ENCODE measurements around the gene FILIP1.
A peak's percentile ranks its signal among the peaks of the same experiment; 100 is the strongest.

FILIP1 gene

DNA sequence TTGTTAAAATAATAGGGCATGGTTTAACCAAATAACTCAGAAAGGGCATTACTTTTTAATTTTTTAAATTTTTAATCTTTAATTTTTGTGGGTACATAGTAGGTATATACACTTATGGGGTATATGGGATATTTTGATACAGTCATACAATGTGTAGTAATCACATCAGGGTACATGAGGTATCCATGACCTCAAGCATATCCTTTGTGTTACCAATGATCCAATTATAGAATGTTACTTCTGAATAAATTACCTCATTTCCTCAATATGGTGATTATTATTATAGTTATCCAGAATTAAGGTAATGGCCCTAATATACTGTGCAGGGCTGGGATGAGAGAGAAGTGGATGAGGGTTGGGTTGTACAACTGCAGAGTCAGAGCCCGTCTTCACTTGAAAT is 163.9 kb downstream of the FILIP1 start:
- no peak for DNase-seq

DNA sequence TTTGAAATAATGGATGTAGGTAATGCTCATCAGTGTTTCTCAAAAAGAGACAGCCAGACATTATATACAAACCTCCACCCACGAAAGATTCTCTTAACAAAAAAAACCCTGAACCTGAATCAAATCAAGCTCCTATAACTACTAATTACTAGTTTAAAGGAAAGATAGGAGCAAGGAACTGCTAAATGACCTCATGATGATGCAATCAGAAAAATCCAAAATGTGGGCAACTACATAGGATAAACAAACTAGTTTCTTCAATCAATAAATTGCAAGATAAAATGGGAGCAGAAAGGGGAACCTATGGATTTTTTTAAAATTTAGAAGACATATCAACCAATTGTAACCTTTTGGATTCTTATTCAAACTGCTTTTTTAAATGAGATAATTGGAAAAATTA is 165.8 kb downstream of the FILIP1 start:
- no peak for DNase-seq

DNA sequence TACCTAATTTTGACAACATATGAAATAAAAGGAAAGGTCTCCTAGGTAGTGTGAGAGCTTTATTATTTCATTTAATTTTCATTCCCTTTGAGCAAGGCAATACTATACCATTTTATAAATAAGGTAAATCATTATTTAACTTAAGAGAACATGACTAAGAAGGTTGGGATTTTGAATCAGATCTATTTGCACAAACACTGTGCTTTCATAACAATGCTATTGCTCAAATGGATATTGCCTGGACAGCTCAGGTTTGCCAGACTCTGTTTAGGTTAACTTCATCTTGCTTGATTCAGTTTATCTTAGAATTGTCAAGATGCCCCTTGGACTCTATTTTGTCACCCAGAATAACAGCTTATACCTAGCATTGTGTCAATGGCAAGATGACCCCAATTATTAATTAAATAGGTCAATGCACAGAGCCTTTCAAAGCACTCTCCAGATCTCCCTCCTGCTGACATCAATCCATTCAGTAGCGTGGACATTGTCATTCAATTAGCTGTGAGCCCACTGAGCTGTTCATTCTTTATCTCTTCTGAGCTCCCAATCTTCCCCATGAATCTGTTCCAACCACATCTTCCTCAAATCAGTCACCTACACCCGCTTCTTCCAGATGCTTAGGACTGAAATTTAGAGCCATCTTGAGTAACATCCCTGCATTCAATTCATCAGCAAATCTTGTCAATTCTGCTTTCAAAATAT is 166.9 kb downstream of the FILIP1 start:
- DNase-seq = no peak

DNA sequence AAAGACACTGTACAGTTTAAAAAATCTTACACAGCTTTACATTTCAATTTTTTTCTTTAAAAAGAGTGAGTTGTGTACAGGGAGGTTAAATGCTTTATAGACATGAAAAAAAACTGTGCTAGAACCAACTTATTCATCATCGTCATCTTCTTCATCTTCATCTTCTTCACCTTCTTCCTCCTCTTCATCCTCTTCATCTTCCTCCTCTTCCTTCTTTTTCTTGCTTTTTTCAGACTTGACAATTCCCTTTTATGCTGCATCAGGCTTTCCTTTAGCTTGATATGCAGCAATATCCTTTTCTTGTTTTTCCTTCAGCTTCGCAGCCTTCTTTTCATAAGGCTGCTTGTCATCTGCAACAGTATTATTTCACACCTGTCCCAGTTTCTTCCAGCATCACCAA is 174.7 kb downstream of the FILIP1 start:
- DNase-seq = no peak

DNA sequence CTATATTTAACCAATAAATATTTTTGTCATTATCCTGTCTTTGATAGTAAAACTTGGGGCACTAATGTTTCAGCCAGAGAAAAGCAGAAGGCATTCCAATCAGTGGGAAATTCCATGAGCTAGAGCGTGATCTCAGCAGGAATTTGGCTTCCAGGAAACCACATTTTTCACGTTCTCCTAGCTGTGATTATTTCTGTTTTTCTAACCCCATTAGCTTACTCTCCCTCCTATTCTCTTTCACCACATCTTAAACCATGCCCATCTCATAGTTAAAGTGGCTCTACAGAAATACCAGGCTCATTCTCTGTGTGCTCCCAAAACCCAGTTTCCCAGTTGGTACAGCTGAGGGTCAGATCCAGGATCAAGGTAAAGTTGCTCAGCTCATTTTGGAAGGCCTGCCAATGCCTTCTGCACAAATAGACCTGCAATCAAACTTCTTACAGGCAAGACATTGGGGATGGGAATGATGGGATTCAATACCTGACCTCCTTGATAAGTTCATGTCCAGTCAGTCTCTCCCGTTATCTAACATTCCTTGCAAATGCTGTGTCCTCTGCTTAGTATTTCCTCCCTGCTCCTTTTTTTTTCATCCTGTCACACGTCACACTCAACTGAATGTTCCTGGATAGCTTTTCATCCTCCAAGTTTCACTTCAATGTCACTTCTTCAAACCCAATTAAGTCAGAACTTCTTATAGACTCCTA is 175.9 kb downstream of the FILIP1 start:
- DNase-seq = no peak

DNA sequence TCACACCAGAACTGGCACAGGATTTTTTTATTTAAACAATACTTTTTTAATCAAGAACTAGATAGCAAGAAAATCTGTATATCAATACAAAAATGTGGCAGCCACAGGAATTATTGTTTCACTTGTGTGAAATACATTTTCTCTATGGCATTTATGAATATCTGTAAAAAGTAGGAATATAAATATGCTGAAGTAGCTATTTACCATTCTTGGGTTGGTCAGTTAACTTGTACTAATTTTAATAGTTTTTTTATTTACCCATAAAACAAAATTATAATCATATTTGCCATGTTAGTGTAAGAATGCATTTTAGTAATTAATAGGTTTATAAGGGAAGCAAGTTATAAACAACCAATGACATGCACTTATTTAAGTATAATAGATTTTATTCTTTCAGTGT is 177.6 kb downstream of the FILIP1 start:
- no peak for DNase-seq

DNA sequence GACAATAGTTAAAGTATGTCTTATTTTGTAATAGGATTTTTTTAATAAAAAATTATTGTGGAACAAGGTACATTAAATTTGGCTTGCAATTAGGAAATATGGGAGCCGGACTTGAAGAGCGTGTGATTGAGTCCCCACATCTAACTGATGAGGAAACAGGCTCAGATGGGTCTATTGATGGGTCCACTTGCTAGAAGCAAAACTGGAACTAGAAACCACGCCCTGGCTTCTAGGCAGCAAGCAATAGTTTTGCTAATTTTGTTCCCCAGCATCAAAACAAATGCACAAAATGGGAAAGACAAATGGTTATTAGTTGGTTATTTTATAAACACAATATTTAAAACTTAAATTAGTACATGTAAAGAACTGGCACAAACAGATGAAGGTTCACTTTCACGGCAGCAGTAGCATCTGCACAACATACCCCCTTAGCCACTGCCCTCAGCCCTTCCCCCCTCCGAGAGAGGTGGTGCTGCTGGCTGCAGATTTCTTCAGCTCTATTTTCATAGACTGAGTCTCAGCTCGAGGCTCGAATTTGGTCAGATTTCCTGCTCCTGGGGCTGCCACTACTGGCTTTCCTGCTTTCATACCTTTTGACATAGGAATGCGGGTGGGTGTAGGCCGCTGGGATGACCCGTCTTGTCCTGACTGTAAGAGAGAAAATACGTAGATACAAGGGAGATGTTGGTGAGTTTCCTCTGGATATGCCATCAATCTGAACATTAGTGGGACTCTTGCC is 185.2 kb downstream of the FILIP1 start:
- DNase-seq = no peak

DNA sequence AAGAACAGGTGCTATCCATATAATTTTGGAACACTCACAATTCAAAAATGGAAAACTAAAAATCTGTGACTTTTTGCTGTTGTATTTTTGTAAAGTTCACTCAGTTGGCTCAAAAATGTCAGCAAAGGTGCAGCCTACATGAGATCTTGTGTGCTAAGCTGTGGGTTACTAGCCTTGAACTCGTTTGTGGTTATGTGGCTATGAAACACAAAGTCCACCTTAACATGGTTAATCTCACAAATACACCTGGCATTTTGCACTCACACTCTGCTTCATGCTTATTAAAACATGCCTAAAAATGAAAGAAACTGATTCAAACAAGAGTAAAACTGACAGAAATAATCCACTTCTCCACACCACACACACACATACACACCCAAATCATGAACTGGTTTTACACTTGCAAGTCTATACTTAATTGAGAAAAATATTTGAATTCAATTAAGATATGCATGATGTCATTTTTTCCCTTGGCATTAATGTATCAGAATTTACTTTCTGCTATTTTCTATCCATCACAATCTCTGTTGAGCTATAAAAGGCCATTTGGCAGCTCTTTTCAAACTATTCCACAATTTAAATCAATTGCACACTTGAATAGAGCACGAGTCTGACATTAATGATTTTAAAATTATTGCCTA is 186.1 kb downstream of the FILIP1 start:
- no peak for DNase-seq

DNA sequence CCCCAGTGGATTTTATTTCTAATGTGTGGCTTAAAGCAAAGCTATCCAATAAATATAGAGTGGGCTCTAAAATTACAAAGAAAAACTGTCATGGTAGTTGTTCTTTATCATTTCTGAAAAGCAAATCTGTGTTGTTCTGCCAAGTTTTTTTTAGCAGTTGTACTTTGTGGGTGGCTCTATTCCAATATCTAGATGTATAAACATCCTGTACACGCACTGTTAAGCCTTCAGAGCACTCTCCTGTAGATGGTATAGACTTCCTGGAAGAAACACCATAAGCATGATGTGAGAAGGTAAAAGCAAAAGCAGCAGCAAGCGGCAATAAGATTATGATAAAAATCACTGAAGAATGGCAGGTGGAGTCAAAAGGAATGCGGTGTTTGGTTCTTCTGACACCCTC is 187.5 kb downstream of the FILIP1 start:
- DNase-seq = no peak

DNA sequence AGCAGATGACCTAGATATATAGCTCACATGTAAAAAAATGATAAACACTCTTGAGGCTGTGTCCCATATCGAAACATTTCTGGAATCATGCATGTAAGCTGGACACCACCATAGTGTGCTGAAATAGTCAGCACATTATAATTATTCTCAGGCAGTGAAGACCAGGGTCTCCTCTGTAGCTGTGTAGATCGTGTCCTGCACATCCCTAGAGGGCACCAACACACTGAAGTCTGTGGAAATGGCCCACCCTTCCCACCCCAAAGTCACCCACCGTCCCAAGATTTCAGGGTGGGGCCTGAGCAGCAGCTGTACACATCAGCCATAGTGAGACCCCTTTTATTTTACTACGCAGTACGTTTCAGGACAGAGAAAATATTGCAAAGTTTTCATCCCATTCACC is 188.0 kb downstream of the FILIP1 start:
- no peak for DNase-seq

DNA sequence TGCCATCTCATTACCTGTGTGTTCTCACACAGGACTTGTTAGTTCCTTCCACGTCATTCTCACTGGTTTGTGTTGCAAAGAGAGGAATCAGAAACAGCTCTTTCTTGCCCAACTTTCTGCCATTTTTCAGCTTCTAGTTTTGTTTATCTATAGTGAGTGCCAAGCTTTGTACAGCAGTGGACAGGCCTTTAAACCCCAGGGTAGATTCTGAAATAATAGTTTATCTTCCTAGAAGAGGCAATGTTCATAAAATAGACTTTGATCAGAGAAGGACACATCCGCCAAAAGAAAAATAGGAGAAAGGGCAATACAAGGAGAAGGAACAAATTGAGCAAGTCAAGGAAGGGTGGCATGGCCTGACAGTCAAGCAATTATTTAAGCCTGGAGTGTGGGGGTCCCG is 191.3 kb downstream of the FILIP1 start:
- no peak for DNase-seq

DNA sequence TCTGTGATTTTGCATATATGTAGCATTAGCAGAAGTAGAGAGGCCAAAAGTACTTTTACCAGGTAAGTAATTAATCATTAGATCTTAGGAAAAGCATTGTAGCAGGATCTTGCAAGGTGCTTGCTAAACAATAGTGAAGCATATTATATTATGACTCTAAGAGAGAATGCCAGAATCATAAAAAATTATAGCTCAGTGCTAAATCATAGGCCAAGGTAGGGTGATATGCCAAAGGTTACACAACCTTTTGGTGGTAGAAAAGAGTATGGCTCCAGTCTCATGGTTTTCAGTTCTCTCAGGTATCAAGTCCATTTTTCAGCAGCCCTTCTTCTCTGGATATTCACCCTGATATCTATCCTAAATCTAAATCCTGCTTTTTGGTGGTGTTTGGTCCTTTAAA is 192.1 kb downstream of the FILIP1 start:
- no peak for DNase-seq

DNA sequence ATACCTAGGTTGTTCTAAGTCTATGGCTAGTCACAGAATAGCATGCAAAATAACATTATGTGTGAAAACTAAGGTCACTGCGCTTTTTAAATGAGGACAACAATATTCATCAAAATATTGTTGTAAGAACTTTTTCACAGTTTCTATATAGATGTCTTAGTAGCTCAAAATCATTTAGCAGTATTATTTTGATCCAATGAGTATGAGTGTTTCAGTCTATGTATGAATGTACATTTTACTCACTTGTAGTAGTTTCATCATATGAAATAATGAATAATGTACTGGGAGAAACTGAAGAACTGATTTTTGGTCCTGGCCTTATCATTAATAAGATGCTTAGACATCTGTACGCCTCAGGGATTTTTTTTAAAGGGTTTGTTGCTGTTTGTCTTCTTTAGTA is 192.5 kb downstream of the FILIP1 start:
- no peak for DNase-seq

DNA sequence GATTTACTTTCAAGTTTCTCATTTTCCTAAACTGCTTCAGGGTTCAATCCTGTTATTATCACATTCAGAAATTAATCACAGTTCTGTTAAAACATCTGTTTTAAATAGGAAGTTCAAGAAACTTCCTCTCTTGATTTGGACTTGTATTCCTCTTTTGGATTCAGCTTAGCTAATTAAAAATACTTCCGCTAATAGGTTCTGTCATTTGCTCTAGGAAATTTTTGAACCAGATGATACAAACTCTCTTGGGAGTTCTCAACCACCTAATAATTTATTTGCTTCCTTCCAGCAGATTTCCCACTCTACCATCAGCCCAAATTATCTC is 193.1 kb downstream of the FILIP1 start:
- no peak for DNase-seq

DNA sequence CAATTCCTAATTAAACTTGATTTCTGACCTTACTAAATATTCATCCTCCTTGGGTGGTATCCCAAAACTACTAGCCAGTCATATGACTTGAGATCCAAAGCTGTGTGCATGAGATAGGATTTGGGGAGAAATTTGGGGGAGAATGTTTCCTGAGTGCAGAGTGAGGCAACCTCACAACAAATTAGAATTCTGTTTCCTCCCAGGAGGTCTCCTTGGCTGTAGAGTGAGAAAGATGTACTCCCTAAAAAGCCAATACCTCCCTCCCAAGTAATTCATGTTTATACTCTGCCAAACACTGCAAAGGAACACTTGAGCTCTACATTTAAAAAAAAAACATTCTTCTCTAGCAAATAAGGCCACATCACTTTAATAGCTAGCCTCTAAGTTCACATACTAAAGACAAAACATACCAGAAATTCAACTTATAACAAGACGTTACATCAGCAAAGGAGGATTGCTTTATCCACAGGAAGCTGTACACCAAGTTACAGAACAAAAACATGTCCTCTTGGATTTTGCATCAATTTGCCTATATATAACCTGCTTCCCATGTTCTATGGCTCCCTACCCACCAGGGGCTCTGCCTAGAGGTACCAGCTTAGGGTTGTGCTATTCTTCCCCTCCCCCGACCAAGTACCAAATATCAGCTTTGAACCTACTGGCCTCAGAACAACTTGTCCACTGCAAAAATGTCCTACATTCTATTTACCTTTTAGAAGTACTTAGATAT is 193.6 kb downstream of the FILIP1 start:
- DNase-seq = no peak

DNA sequence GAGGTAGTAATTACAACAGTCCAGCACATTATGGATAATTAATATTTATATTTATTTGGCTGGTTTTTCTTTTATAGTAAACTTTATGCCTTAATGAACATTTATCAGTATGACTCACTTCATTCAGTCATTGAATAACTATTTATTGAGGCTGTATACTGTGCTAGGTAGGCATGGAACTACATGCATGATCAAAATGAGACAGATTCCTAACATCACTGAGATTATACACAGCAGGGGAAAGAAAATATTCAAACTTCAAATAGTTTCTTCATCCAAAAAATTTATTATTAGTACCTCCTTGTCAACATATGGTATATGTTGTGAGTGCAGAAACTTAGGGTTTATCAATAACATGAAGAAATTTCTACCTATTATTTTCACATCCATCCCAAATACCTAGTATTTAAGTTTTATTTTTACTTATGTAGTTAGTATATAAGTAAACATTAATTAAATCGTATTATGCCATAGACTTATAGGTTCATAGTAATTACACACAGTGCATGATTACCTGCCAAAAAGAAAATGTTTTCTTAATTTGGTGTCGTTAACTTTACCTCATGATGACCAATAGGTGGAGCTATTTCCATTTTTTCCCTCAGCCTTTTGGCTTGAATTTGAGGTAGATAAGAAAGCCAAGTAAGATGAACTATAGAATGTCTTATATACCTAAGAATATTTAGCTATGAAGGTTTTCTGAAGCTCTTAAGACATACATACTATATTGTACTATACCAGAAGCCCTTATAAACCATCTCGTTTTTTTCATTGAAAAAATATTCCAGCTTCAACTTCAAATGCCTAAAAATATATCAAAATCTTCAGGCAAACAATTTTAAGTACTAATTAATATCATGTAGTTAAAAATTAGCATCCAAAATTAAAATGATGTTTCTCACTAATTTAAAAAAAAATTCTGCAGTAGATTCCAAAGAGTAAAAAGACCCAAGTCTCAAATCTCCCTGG is 196.5 kb downstream of the FILIP1 start:
- DNase-seq = peak; percentile 50

DNA sequence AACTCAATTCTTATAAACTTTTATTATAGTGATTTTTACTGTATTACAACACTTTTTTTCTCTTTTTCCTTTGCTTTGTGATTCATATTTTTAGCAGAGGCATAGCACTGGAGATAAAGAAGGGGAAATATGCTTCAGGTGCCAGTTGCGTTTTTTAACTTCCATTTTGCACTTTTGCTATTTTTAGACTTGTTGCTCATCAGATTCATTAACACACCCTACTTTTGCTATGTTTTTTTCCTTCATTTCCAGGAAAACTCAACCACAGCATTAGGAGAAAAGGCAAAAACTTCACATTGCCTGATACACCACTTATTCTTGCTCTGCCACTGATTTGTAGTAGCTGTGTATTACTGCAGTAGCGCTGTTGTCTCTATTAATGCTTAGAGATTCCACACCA is 201.0 kb downstream of the FILIP1 start:
- no peak for DNase-seq

DNA sequence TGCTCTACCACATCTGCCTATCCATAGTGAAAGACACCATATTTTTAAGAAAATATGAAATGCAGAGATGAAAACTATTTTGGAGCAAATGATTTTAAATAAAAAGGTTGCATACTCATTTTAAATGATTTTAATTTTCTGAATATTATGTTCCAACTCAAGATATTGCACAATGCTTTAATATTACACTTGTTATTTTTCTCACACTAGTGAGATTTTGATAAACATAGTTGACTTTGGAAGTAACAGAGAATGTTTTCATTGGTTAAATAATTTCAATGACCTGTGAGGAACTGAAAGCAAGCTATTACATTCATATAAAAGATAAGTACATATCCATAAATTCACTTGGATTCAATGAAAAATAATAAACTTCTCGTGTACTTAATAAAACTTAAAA is 201.9 kb downstream of the FILIP1 start:
- no peak for DNase-seq

DNA sequence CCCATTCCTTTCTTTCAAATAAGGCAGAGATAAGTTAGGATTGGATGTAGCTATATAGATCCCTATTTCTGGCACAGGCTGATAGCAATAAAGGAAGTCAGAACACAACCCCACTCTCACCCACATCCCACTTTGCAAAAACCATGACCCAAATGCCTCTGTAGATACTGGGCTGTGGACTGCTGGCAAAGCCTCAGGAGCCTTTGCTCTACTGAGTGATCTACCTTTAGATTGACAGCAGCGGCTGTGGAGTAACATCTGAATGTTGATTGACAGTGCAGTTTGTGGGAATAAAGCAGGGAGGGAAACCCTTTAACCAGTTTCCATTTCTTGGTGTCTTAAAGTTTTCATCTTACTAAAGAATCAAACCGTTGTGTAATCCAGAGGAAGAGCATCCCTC is 202.3 kb downstream of the FILIP1 start:
- no peak for DNase-seq

DNA sequence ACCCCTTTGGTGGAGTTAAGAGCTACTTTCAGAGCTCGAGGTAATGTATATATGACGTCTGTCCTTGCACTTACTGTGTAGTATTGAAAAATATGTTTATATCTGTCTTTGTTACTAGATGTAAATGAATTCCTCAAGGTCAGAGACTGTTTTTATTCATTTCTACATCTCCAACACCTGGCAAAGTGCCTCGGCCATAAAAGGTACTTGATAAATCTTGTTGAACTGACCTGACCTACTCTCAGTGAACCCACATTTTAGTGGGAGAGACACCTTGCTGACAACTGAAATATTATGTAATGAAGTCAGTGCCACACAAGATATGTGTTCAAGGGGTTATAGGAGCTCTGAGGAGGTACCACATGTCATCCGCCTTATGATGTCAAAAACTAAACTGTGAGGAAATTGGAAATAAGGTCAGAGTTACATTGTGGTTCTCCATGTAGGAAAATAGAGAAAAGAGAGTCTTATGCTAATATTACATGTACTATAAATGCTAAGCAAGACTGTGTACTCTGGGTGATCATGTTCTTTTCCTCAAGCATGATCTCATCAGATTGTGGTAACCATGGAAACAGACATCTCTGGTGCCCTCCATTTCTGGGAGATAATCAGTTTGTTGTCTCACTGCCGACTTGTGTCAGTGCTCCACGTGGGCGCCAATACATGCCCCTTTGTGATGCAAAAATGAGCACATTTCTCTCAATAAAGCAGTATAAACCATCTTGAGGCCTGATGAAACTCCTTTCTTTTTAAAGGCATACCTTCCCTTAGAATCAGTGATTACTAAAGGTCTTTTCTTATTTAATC is 203.3 kb downstream of the FILIP1 start:
- no peak for DNase-seq

DNA sequence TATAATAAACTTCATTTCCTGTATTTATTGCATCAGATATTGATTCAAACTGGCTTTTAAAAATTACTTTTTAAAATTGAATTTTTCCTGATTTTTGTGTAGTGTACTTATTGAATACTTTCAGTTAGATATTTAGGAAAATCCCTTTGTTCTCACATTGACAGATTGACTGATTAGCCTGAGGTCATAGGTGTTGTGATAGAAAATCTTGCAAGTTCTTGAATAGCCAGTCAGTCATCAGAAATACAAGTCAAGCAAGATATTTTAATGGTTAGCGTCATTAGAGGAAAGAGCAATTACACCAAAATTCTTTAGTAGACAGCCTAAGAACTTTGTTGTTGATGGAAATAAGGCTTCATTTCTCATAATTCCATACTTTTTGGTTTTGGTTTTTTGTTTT is 205.6 kb downstream of the FILIP1 start:
- DNase-seq = no peak
